NB4 (cell line): ENCODE data around the gene CIAO3.

Experiments used
- CTCF ChIP-seq: IDR thresholded peaks from one replicate; pipeline ENCODE4 v1.5.1; 2012; ENCODE audit warnings: low read depth, low read length
- MAX ChIP-seq: IDR thresholded peaks from 2 replicates; pipeline ENCODE4 v1.6.1; 2011; ENCODE audit warnings: low read depth, low read length
- MYC ChIP-seq: IDR thresholded peaks from 2 replicates; pipeline ENCODE4 v1.6.1; 2011; ENCODE audit warnings: low read depth, low read length
- POLR2A ChIP-seq: IDR thresholded peaks from 2 replicates; pipeline ENCODE4 v1.6.1; 2011; ENCODE audit warnings: mild to moderate bottlenecking; ENCODE audit not compliant: insufficient read length; ENCODE audit errors: extremely low read depth

GRCh38 chr16:702341-702740, 38.5 kb downstream of the CIAO3 start:
- no peak for TF ChIP-seq CTCF
- no peak for TF ChIP-seq POLR2A
- TF ChIP-seq MAX, result no peak
- TF ChIP-seq MYC, result no peak
